ENCODE data around the gene ROBO2. TPM values are rescaled to one million over a fixed set of nuclear protein-coding genes. Genes with fewer than 3 reads are reported as not detected.

The ROBO2 gene
- total RNA-seq, 1 experiment from 2014 or later, result 0.16 TPM

GRCh38 chr3:77040216-77040615, 317 bp downstream of the ROBO2 start:
- Mint-ChIP-seq H3K9me3 (ENCODE audit: unreplicated experiment) (no peaks in the 10 kb centered on the region), H3K4me1 (ENCODE audit: low read depth, unreplicated experiment) (peaks cover 7% of the 10 kb centered on the region), H3K27ac (ENCODE audit: unreplicated experiment) (no peak overlapping the region), H3K36me3 (ENCODE audit: insufficient read depth, unreplicated experiment) (no peaks in the 10 kb centered on the region), H3K27me3 (ENCODE audit: insufficient read depth, unreplicated experiment) (peaks cover 23% of the 10 kb centered on the region), H3K4me3 (ENCODE audit: unreplicated experiment) (peak overlapping the region; percentile 75)
- Histone ChIP-seq H3K9me3 (no peaks in the 10 kb centered on the region), H3K4me3 (ENCODE audit: low read depth, low read length) (peak overlapping the region; percentile 37), H3K27me3 (replicated peaks; ENCODE audit: control insufficient read depth, insufficient read depth, low read length) (peaks cover 3% of the 10 kb centered on the region), H3K4me1 (peaks cover 5% of the 10 kb centered on the region), H3K36me3 (ENCODE audit: control insufficient read depth, insufficient read depth, low read length) (no peaks in the 10 kb centered on the region)
- CTCF ChIA-PET, result no interaction called here
- POLR2A ChIA-PET, result no interaction called here
- intact Hi-C loops (cut with micrococcal nuclease; ENCODE audit: unreplicated experiment), result no loop called here
- no peak for TF ChIP-seq CTCF (IDR thresholded peaks at IDR 0.05; ENCODE audit: insufficient read depth in 1 of 2, low read depth in 1 of 2, low read length in 1 of 2, severe bottlenecking in 1 of 2, unreplicated experiment in 1 of 2)
- no peak for DNase-seq
- BruUV-seq (replicated peaks), result no TSS peak

- Mint-ChIP-seq H3K4me1 (ENCODE audit: low read depth, unreplicated experiment) (peaks cover 7% of the 10 kb centered on the region), H3K9me3 (ENCODE audit: unreplicated experiment) (no peaks in the 10 kb centered on the region), H3K27ac (ENCODE audit: unreplicated experiment) (no peak overlapping the region), H3K27me3 (ENCODE audit: insufficient read depth, unreplicated experiment) (peaks cover 23% of the 10 kb centered on the region), H3K36me3 (ENCODE audit: insufficient read depth, unreplicated experiment) (no peaks in the 10 kb centered on the region), H3K4me3 (ENCODE audit: unreplicated experiment) (peak overlapping the region; percentile 51)
- ChIA-PET POLR2A (no interaction called here), CTCF (no interaction called here)
- H3K27me3 ChIP-seq (replicated peaks; ENCODE audit: control insufficient read depth, insufficient read depth, low read length), result peaks cover 3% of the 10 kb centered on the region
- no peaks in the 10 kb centered on the region for H3K9me3 ChIP-seq
- DNase-seq, result no peak
- no TSS peak for BruUV-seq (replicated peaks)
- no peak overlapping the region for H3K4me3 ChIP-seq (ENCODE audit: low read depth, low read length)
- intact Hi-C loops (cut with micrococcal nuclease; ENCODE audit: unreplicated experiment), result no loop called here
- H3K4me1 ChIP-seq, result peaks cover 5% of the 10 kb centered on the region
- H3K36me3 ChIP-seq (ENCODE audit: control insufficient read depth, insufficient read depth, low read length), result no peaks in the 10 kb centered on the region
- no peak for TF ChIP-seq CTCF (IDR thresholded peaks at IDR 0.05; ENCODE audit: insufficient read depth in 1 of 2, low read depth in 1 of 2, low read length in 1 of 2, severe bottlenecking in 1 of 2, unreplicated experiment in 1 of 2)
Measured at GRCh38 chr3:77040926-77041722, 1.2 kb downstream of the ROBO2 start.

- Mint-ChIP-seq H3K4me3 (ENCODE audit: unreplicated experiment) (no peak overlapping the region), H3K27ac (ENCODE audit: unreplicated experiment) (no peak overlapping the region), H3K36me3 (ENCODE audit: insufficient read depth, unreplicated experiment) (no peaks in the 10 kb centered on the region), H3K9me3 (ENCODE audit: unreplicated experiment) (no peaks in the 10 kb centered on the region), H3K4me1 (ENCODE audit: low read depth, unreplicated experiment) (peaks cover 7% of the 10 kb centered on the region), H3K27me3 (ENCODE audit: insufficient read depth, unreplicated experiment) (peaks cover 23% of the 10 kb centered on the region)
- Histone ChIP-seq H3K4me1 (peaks cover 5% of the 10 kb centered on the region), H3K9me3 (no peaks in the 10 kb centered on the region), H3K27me3 (replicated peaks; ENCODE audit: control insufficient read depth, insufficient read depth, low read length) (peaks cover 3% of the 10 kb centered on the region), H3K36me3 (ENCODE audit: control insufficient read depth, insufficient read depth, low read length) (no peaks in the 10 kb centered on the region), H3K4me3 (ENCODE audit: low read depth, low read length) (no peak overlapping the region)
- intact Hi-C loops (cut with micrococcal nuclease; ENCODE audit: unreplicated experiment), result no loop called here
- TF ChIP-seq CTCF (IDR thresholded peaks at IDR 0.05; ENCODE audit: insufficient read depth in 1 of 2, low read depth in 1 of 2, low read length in 1 of 2, severe bottlenecking in 1 of 2, unreplicated experiment in 1 of 2), result no peak
- ChIA-PET POLR2A (no interaction called here), CTCF (no interaction called here)
- no TSS peak for BruUV-seq (replicated peaks)
- no peak for DNase-seq
Measured at GRCh38 chr3:77041811-77042210, 1.9 kb downstream of the ROBO2 start.

Data from Caco-2 (cell line).